ENCODE measurements around the gene NUP155. TPM values are rescaled to one million over a fixed set of nuclear protein-coding genes. Genes with fewer than 3 reads are reported as not detected.
"Not testable (repeated sequence)": the region's sequence is repeated elsewhere in the genome, so short reads cannot be mapped to it uniquely, and the experiment has no call there.

The NUP155 gene
- total and polyA plus RNA-seq, 2 donors from 2014 or later: 4.2 to 21.5 TPM

- no peaks in the 10 kb centered on the region for H3K9me3 ChIP-seq (ENCODE audit: control insufficient read depth in 2 of 3, insufficient read depth in 1 of 3, low read length in 3 of 3)
- H3K9ac ChIP-seq (ENCODE audit: low read length in 3 of 3): no peak overlapping the region
- FAIRE-seq: no peak
- TF ChIP-seq, protein P1, sequence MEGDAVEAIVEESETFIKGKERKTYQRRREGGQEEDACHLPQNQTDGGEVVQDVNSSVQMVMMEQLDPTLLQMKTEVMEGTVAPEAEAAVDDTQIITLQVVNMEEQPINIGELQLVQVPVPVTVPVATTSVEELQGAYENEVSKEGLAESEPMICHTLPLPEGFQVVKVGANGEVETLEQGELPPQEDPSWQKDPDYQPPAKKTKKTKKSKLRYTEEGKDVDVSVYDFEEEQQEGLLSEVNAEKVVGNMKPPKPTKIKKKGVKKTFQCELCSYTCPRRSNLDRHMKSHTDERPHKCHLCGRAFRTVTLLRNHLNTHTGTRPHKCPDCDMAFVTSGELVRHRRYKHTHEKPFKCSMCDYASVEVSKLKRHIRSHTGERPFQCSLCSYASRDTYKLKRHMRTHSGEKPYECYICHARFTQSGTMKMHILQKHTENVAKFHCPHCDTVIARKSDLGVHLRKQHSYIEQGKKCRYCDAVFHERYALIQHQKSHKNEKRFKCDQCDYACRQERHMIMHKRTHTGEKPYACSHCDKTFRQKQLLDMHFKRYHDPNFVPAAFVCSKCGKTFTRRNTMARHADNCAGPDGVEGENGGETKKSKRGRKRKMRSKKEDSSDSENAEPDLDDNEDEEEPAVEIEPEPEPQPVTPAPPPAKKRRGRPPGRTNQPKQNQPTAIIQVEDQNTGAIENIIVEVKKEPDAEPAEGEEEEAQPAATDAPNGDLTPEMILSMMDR (IDR thresholded peaks at IDR 0.05; ENCODE audit: borderline replicate concordance, extremely low read depth, insufficient read depth): no peak
- no peak for DNase-seq
- H3K4me1 ChIP-seq (ENCODE audit: control insufficient read depth in 2 of 3, insufficient read depth in 2 of 3, low read depth in 1 of 3, low read length in 3 of 3): no peaks in the 10 kb centered on the region
- H3K4me3 ChIP-seq (ENCODE audit: low read length in 3 of 3): no peak overlapping the region
- no peaks in the 10 kb centered on the region for H3K27me3 ChIP-seq (ENCODE audit: control insufficient read depth, insufficient read depth, low read length)
- H3K27ac ChIP-seq (ENCODE audit: low read depth in 2 of 2, low read length in 2 of 2): no peak overlapping the region
- H3K36me3 ChIP-seq (ENCODE audit: control insufficient read depth in 2 of 3, insufficient read depth in 3 of 3, low read length in 3 of 3): peaks cover 4 to 13% (median 6%) of the 10 kb centered on the region in 3 donors
- intact Hi-C loops (cut with DNase I): no loop called here
These were observed 60.5 kb downstream of the NUP155 start for GRCh38 chr5:37310360-37310759.

DNA sequence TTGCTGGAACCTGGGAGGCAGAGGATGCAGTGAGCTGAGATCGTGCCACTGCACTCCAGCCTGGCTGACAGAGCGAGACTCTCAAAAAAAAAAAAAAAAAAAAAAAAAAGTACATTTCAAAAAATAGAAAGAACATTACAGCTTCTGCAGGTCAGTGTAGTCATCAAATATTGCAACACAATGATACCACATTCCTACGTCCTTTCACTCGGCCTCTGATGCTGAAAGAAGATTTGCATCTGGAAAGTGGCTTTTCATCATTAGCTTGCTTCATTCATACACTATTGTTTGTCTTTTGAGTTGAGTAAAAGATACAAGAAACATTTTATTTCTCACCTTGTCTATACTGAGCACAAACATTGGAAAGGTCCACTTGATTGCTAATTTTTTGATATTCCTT, 62.1 kb downstream of the NUP155 start:
- Histone ChIP-seq H3K9ac (ENCODE audit: low read length in 3 of 3) (no peak overlapping the region), H3K9me3 (ENCODE audit: control insufficient read depth in 2 of 3, insufficient read depth in 1 of 3, low read length in 3 of 3) (no peaks in the 10 kb centered on the region), H3K4me1 (ENCODE audit: control insufficient read depth in 2 of 3, insufficient read depth in 2 of 3, low read depth in 1 of 3, low read length in 3 of 3) (no peaks in the 10 kb centered on the region), H3K36me3 (ENCODE audit: control insufficient read depth in 2 of 3, insufficient read depth in 3 of 3, low read length in 3 of 3) (peaks cover 7 to 18% (median 11%) of the 10 kb centered on the region in 3 donors), H3K4me3 (ENCODE audit: low read length in 3 of 3) (no peak overlapping the region), H3K27me3 (ENCODE audit: control insufficient read depth, insufficient read depth, low read length) (no peaks in the 10 kb centered on the region), H3K27ac (ENCODE audit: low read depth in 2 of 2, low read length in 2 of 2) (no peak overlapping the region)
- intact Hi-C loops (cut with DNase I): no loop called here
- TF ChIP-seq, protein P1 (IDR thresholded peaks at IDR 0.05; ENCODE audit: borderline replicate concordance, extremely low read depth, insufficient read depth): no peak
- DNase-seq (no peak), FAIRE-seq (no peak)

DNA sequence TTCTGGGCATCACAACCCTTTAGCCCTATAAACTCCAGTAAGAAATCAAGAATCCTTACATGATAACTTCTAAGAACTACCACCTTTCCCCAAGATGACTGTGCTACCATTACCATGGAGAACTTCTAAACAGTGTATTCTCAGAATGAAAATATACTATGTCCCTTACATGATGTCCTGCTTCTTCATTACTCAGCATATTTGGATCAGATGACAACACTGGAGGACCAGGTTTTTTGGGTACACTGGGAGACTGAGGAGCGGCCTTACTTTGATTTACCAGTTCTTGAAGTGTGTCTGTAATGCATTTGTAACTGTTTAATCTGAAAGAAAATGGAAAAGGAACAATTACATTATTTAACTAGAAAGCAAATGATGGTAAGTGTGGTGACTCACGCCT, 66.0 kb downstream of the NUP155 start:
- no peak overlapping the region for H3K4me3 ChIP-seq (ENCODE audit: low read length in 3 of 3)
- intact Hi-C loops (cut with DNase I): no loop called here
- no peak for DNase-seq
- TF ChIP-seq, protein P1 (IDR thresholded peaks at IDR 0.05; ENCODE audit: borderline replicate concordance, extremely low read depth, insufficient read depth): no peak
- peaks cover 15 to 26% (median 20%) of the 10 kb centered on the region in 3 donors for H3K36me3 ChIP-seq (ENCODE audit: control insufficient read depth in 2 of 3, insufficient read depth in 3 of 3, low read length in 3 of 3)
- H3K9ac ChIP-seq (ENCODE audit: low read length in 3 of 3): no peak overlapping the region
- no peak for FAIRE-seq
- no peaks in the 10 kb centered on the region for H3K27me3 ChIP-seq (ENCODE audit: control insufficient read depth, insufficient read depth, low read length)
- H3K9me3 ChIP-seq (ENCODE audit: control insufficient read depth in 2 of 3, insufficient read depth in 1 of 3, low read length in 3 of 3): no peaks in the 10 kb centered on the region
- no peak overlapping the region for H3K27ac ChIP-seq (ENCODE audit: low read depth in 2 of 2, low read length in 2 of 2)
- H3K4me1 ChIP-seq (ENCODE audit: control insufficient read depth in 2 of 3, insufficient read depth in 2 of 3, low read depth in 1 of 3, low read length in 3 of 3): no peaks in the 10 kb centered on the region

DNA sequence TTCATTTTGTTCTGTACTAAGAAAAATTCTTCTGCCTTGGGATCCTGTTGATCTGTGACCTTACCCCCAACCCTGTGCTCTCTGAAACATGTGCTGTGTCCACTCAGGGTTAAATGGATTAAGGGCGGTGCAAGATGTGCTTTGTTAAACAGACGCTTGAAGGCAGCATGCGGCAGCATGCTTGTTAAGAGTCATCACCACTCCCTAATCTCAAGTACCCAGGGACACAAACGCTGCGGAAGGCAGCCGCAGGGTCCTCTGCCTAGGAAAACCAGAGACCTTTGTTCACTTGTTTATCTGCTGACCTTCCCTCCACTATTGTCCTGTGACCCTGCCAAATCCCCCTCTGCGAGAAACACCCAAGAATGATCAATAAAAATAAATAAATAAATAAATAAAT, 74.6 kb downstream of the NUP155 start:
- H3K9me3 ChIP-seq (ENCODE audit: control insufficient read depth in 2 of 3, insufficient read depth in 1 of 3, low read length in 3 of 3); H3K27me3 ChIP-seq (ENCODE audit: control insufficient read depth, insufficient read depth, low read length); intact Hi-C loops (cut with DNase I); H3K27ac ChIP-seq (ENCODE audit: low read depth in 2 of 2, low read length in 2 of 2); H3K9ac ChIP-seq (ENCODE audit: low read length in 3 of 3); FAIRE-seq; DNase-seq; H3K4me1 ChIP-seq (ENCODE audit: control insufficient read depth in 2 of 3, insufficient read depth in 2 of 3, low read depth in 1 of 3, low read length in 3 of 3); H3K4me3 ChIP-seq (ENCODE audit: low read length in 3 of 3): not testable (repeated sequence)
- H3K36me3 ChIP-seq (ENCODE audit: control insufficient read depth in 2 of 3, insufficient read depth in 3 of 3, low read length in 3 of 3): peaks cover 2 to 20% (median 16%) of the 10 kb centered on the region in 3 donors
